Measurements from ENCODE around the gene NARF. TPM values are rescaled to one million over a fixed set of nuclear protein-coding genes. Genes with fewer than 3 reads are reported as not detected.
A peak's percentile ranks its signal among the peaks of the same experiment; 100 is the strongest.

The NARF gene
- total and polyA plus RNA-seq, 2 donors from 2014 or later, result 29.1 to 45.8 TPM

GRCh38 chr17:82435601-82436583, 22.6 kb upstream of the NARF start:
- intact Hi-C loops (cut with DNase I), result no loop called here
- no peak overlapping the region for H3K9ac ChIP-seq (ENCODE audit: low read length in 3 of 3)
- no peak overlapping the region for H3K27ac ChIP-seq (ENCODE audit: low read depth in 2 of 2, low read length in 2 of 2)
- H3K27me3 ChIP-seq (ENCODE audit: control insufficient read depth, insufficient read depth, low read length), result no peaks in the 10 kb centered on the region
- DNase-seq (peak; percentile 70 to 86 (median 79)), FAIRE-seq (no peak)
- peaks cover 0 to 4% (median 0%) of the 10 kb centered on the region in 3 donors for H3K36me3 ChIP-seq (ENCODE audit: control insufficient read depth in 2 of 3, insufficient read depth in 3 of 3, low read length in 3 of 3)
- no peaks in the 10 kb centered on the region for H3K9me3 ChIP-seq (ENCODE audit: control insufficient read depth in 2 of 3, insufficient read depth in 1 of 3, low read length in 3 of 3)
- H3K4me3 ChIP-seq (ENCODE audit: low read length in 3 of 3), result no peak overlapping the region
- no peaks in the 10 kb centered on the region for H3K4me1 ChIP-seq (ENCODE audit: control insufficient read depth in 2 of 3, insufficient read depth in 2 of 3, low read depth in 1 of 3, low read length in 3 of 3)
- TF ChIP-seq CTCF (IDR thresholded peaks at IDR 0.05; ENCODE audit: borderline replicate concordance, extremely low read depth, insufficient read depth), result no peak

GRCh38 chr17:82436601-82437324, 21.8 kb upstream of the NARF start:
- H3K4me3 ChIP-seq (ENCODE audit: low read length in 3 of 3), result no peak overlapping the region
- H3K9ac ChIP-seq (ENCODE audit: low read length in 3 of 3), result no peak overlapping the region
- no peak overlapping the region for H3K27ac ChIP-seq (ENCODE audit: low read depth in 2 of 2, low read length in 2 of 2)
- H3K27me3 ChIP-seq (ENCODE audit: control insufficient read depth, insufficient read depth, low read length), result no peaks in the 10 kb centered on the region
- peak in 1 of 5 donors; percentile 42 for DNase-seq
- FAIRE-seq, result no peak
- peaks cover 0 to 4% (median 1%) of the 10 kb centered on the region in 3 donors for H3K36me3 ChIP-seq (ENCODE audit: control insufficient read depth in 2 of 3, insufficient read depth in 3 of 3, low read length in 3 of 3)
- TF ChIP-seq CTCF (IDR thresholded peaks at IDR 0.05; ENCODE audit: borderline replicate concordance, extremely low read depth, insufficient read depth), result no peak
- H3K9me3 ChIP-seq (ENCODE audit: control insufficient read depth in 2 of 3, insufficient read depth in 1 of 3, low read length in 3 of 3), result no peaks in the 10 kb centered on the region
- H3K4me1 ChIP-seq (ENCODE audit: control insufficient read depth in 2 of 3, insufficient read depth in 2 of 3, low read depth in 1 of 3, low read length in 3 of 3), result no peaks in the 10 kb centered on the region
- intact Hi-C loops (cut with DNase I), result no loop called here

- H3K9ac ChIP-seq (ENCODE audit: low read length in 3 of 3), result no peak overlapping the region
- no peaks in the 10 kb centered on the region for H3K27me3 ChIP-seq (ENCODE audit: control insufficient read depth, insufficient read depth, low read length)
- FAIRE-seq (no peak), DNase-seq (no peak)
- intact Hi-C loops (cut with DNase I), result no loop called here
- no peak overlapping the region for H3K27ac ChIP-seq (ENCODE audit: low read depth in 2 of 2, low read length in 2 of 2)
- H3K4me3 ChIP-seq (ENCODE audit: low read length in 3 of 3), result no peak overlapping the region
- H3K9me3 ChIP-seq (ENCODE audit: control insufficient read depth in 2 of 3, insufficient read depth in 1 of 3, low read length in 3 of 3), result no peaks in the 10 kb centered on the region
- peaks cover 0 to 6% (median 4%) of the 10 kb centered on the region in 3 donors for H3K36me3 ChIP-seq (ENCODE audit: control insufficient read depth in 2 of 3, insufficient read depth in 3 of 3, low read length in 3 of 3)
- no peaks in the 10 kb centered on the region for H3K4me1 ChIP-seq (ENCODE audit: control insufficient read depth in 2 of 3, insufficient read depth in 2 of 3, low read depth in 1 of 3, low read length in 3 of 3)
- no peak for TF ChIP-seq CTCF (IDR thresholded peaks at IDR 0.05; ENCODE audit: borderline replicate concordance, extremely low read depth, insufficient read depth)
These were observed 21.2 kb upstream of the NARF start for GRCh38 chr17:82437325-82437668.
